Trophoblast cell (in vitro differentiated cells and primary cell): ENCODE results near the gene ATF2.

Experiments
- DNase-seq, 2 donors: peaks; one replicate each; pipeline ENCODE4 v3.0.0-alpha.2; 2016
- H2AFZ ChIP-seq: 2 replicates; pipeline ENCODE4 v1.6.1; 2013; ENCODE audit warnings: low read length, moderate library complexity, mild to moderate bottlenecking; ENCODE audit not compliant: insufficient read depth, poor library complexity
- H2AK5ac ChIP-seq: 2 replicates; pipeline ENCODE4 v1.6.1; 2013; ENCODE audit warnings: mild to moderate bottlenecking, low read length
- H2BK120ac ChIP-seq: 2 replicates; pipeline ENCODE4 v1.6.1; 2013; ENCODE audit warnings: low read length, mild to moderate bottlenecking, moderate library complexity; ENCODE audit not compliant: insufficient read depth, poor library complexity
- H2BK12ac ChIP-seq: 2 replicates; pipeline ENCODE4 v1.6.1; 2013; ENCODE audit warnings: mild to moderate bottlenecking, low read length, moderate library complexity
- H2BK5ac ChIP-seq: 2 replicates; pipeline ENCODE4 v1.6.1; 2013; ENCODE audit warnings: low read length, low read depth, moderate library complexity, mild to moderate bottlenecking; ENCODE audit not compliant: poor library complexity
- H3K14ac ChIP-seq: 2 replicates; pipeline ENCODE4 v1.6.1; 2013; ENCODE audit warnings: mild to moderate bottlenecking, low read length
- H3K18ac ChIP-seq: 2 replicates; pipeline ENCODE4 v1.6.1; 2013; ENCODE audit warnings: mild to moderate bottlenecking, low read length
- H3K23ac ChIP-seq: 2 replicates; pipeline ENCODE4 v1.6.1; 2013; ENCODE audit warnings: low read length
- H3K27ac ChIP-seq: 2 replicates; pipeline ENCODE4 v1.5.1; 2013; ENCODE audit warnings: low read depth, mild to moderate bottlenecking, inconsistent platforms, low read length, moderate library complexity
- H3K27me3 ChIP-seq: 2 replicates; pipeline ENCODE4 v1.6.1; 2013; ENCODE audit warnings: inconsistent platforms, mild to moderate bottlenecking, low read length, moderate library complexity; ENCODE audit not compliant: insufficient read depth
- H3K36me3 ChIP-seq, 2 experiments: 1 replicate in 1 of 2; 2 replicates in 1 of 2; pipeline ENCODE4 v1.6.1; 2013; ENCODE audit warnings: low read length in 2 of 2, mild to moderate bottlenecking in 2 of 2, moderate library complexity in 1 of 2; ENCODE audit not compliant: insufficient read depth in 2 of 2, control insufficient read depth in 1 of 2
- H3K4ac ChIP-seq: 2 replicates; pipeline ENCODE4 v1.6.1; 2013; ENCODE audit warnings: low read depth, mild to moderate bottlenecking, low read length, moderate library complexity
- H3K4me1 ChIP-seq, 2 experiments: 1 replicate in 1 of 2; 2 replicates in 1 of 2; pipeline ENCODE4 v1.6.1; 2013; ENCODE audit warnings: low read length in 2 of 2, mild to moderate bottlenecking in 2 of 2, moderate library complexity in 1 of 2; ENCODE audit not compliant: insufficient read depth in 2 of 2, control insufficient read depth in 1 of 2
- H3K4me2 ChIP-seq: 2 replicates; pipeline ENCODE4 v1.6.1; 2013; ENCODE audit warnings: inconsistent platforms, mild to moderate bottlenecking, low read length, moderate library complexity
- H3K4me3 ChIP-seq: 2 replicates; pipeline ENCODE4 v1.5.1; 2013; ENCODE audit warnings: mild to moderate bottlenecking, low read depth, low read length, inconsistent platforms
- H3K79me1 ChIP-seq: one replicate; pipeline ENCODE4 v1.6.1; 2013; ENCODE audit warnings: low read length
- H3K79me2 ChIP-seq: 2 replicates; pipeline ENCODE4 v1.6.1; 2013; ENCODE audit warnings: low read length, mild to moderate bottlenecking; ENCODE audit not compliant: control insufficient read depth, insufficient read depth, poor library complexity
- H3K9ac ChIP-seq: 2 replicates; pipeline ENCODE4 v1.6.1; 2013; ENCODE audit warnings: mild to moderate bottlenecking, low read length
- H3K9me3 ChIP-seq: 2 replicates; pipeline ENCODE4 v1.6.1; 2013; ENCODE audit warnings: low read depth, mild to moderate bottlenecking, control low read depth, inconsistent platforms, low read length; ENCODE audit not compliant: insufficient read depth
- H4K12ac ChIP-seq: 2 replicates; pipeline ENCODE4 v1.6.1; 2013; ENCODE audit warnings: low read depth, mild to moderate bottlenecking, low read length, moderate library complexity
- H4K8ac ChIP-seq: 2 replicates; pipeline ENCODE4 v1.6.1; 2013; ENCODE audit warnings: low read depth, mild to moderate bottlenecking, low read length, moderate library complexity
- H4K91ac ChIP-seq: one replicate; pipeline ENCODE4 v1.6.1; 2013; ENCODE audit warnings: low read depth, mild to moderate bottlenecking, low read length, moderate library complexity
- WGBS: extraction: QIAGEN DNeasy Blood & Tissue Kit; methylation state at CpG from one replicate; pipeline ENCODE4 v1.1.7; 2013; ENCODE audit warnings: missing lambda C conversion rate; ENCODE audit not compliant: insufficient read length, insufficient coverage; ENCODE audit errors: extremely low coverage; 5-methylcytosine and 5-hydroxymethylcytosine counted together

Gene ATF2

GRCh38 chr2:175027755-175028154 lies 140.2 kb downstream of the ATF2 start:
- H3K27ac ChIP-seq: no peak overlapping the region
- no peaks in the 10 kb centered on the region for H3K79me1 ChIP-seq
- H3K4me3 ChIP-seq: no peak overlapping the region
- H2BK12ac ChIP-seq: no peak overlapping the region
- H3K9me3 ChIP-seq: no peaks in the 10 kb centered on the region
- H4K8ac ChIP-seq: no peak overlapping the region
- H2AFZ ChIP-seq: no peak overlapping the region
- no peak overlapping the region for H2AK5ac ChIP-seq
- no peak overlapping the region for H3K4me2 ChIP-seq
- WGBS: no CpG with 5 or more reads among the region's 3 CpGs
- DNase-seq: no peak
- no peaks in the 10 kb centered on the region for H3K79me2 ChIP-seq
- H4K12ac ChIP-seq: no peak overlapping the region
- H3K4me1 ChIP-seq: no peaks in the 10 kb centered on the region
- H3K9ac ChIP-seq: no peak overlapping the region
- no peak overlapping the region for H4K91ac ChIP-seq
- no peak overlapping the region for H3K23ac ChIP-seq
- no peaks in the 10 kb centered on the region for H3K36me3 ChIP-seq
- H2BK120ac ChIP-seq: no peak overlapping the region
- no peaks in the 10 kb centered on the region for H3K27me3 ChIP-seq
- no peak overlapping the region for H3K18ac ChIP-seq
- no peak overlapping the region for H3K14ac ChIP-seq
- H2BK5ac ChIP-seq: no peak overlapping the region
- no peak overlapping the region for H3K4ac ChIP-seq

- Histone ChIP-seq H3K79me1 (no peaks in the 10 kb centered on the region), H2BK5ac (no peak overlapping the region), H4K91ac (no peak overlapping the region), H3K9me3 (no peaks in the 10 kb centered on the region), H3K9ac (no peak overlapping the region), H3K27me3 (no peaks in the 10 kb centered on the region), H3K4me1 (no peaks in the 10 kb centered on the region), H4K8ac (no peak overlapping the region), H4K12ac (no peak overlapping the region), H2AFZ (no peak overlapping the region), H2BK12ac (no peak overlapping the region), H3K14ac (no peak overlapping the region), H2BK120ac (no peak overlapping the region), H3K4ac (no peak overlapping the region), H3K4me2 (no peak overlapping the region), H3K36me3 (no peaks in the 10 kb centered on the region), H3K18ac (no peak overlapping the region), H3K27ac (no peak overlapping the region), H2AK5ac (no peak overlapping the region), H3K79me2 (no peaks in the 10 kb centered on the region), H3K4me3 (no peak overlapping the region), H3K23ac (no peak overlapping the region)
- WGBS: no CpG with 5 or more reads among the region's 2 CpGs
- DNase-seq: no peak
These were observed 141.6 kb downstream of the ATF2 start for GRCh38 chr2:175026385-175026784.

GRCh38 chr2:175025946-175026345 lies 142.1 kb downstream of the ATF2 start:
- Histone ChIP-seq H3K4me3 (no peak overlapping the region), H3K23ac (no peak overlapping the region), H3K27me3 (no peaks in the 10 kb centered on the region), H3K9me3 (no peaks in the 10 kb centered on the region), H4K8ac (no peak overlapping the region), H3K36me3 (no peaks in the 10 kb centered on the region), H3K4ac (no peak overlapping the region), H2AK5ac (no peak overlapping the region), H2BK120ac (no peak overlapping the region), H2AFZ (no peak overlapping the region), H3K79me1 (no peaks in the 10 kb centered on the region), H3K14ac (no peak overlapping the region), H2BK12ac (no peak overlapping the region), H3K18ac (no peak overlapping the region), H2BK5ac (no peak overlapping the region), H3K4me2 (no peak overlapping the region), H4K91ac (no peak overlapping the region), H3K4me1 (no peaks in the 10 kb centered on the region), H3K9ac (no peak overlapping the region), H4K12ac (no peak overlapping the region), H3K79me2 (no peaks in the 10 kb centered on the region), H3K27ac (no peak overlapping the region)
- no CpG with 5 or more reads among the region's 1 CpG for WGBS
- DNase-seq: no peak

- WGBS: no CpG with 5 or more reads among the region's 3 CpGs
- Histone ChIP-seq H4K91ac (no peak overlapping the region), H2BK12ac (no peak overlapping the region), H3K4me3 (no peak overlapping the region), H3K14ac (no peak overlapping the region), H3K4me1 (no peaks in the 10 kb centered on the region), H4K12ac (no peak overlapping the region), H2AFZ (no peak overlapping the region), H4K8ac (no peak overlapping the region), H3K79me2 (no peaks in the 10 kb centered on the region), H3K4me2 (no peak overlapping the region), H3K27ac (no peak overlapping the region), H3K9ac (no peak overlapping the region), H3K27me3 (no peaks in the 10 kb centered on the region), H2BK120ac (no peak overlapping the region), H3K4ac (no peak overlapping the region), H2AK5ac (no peak overlapping the region), H3K79me1 (no peaks in the 10 kb centered on the region), H3K18ac (no peak overlapping the region), H3K23ac (no peak overlapping the region), H2BK5ac (no peak overlapping the region), H3K36me3 (no peaks in the 10 kb centered on the region), H3K9me3 (no peaks in the 10 kb centered on the region)
- no peak for DNase-seq
These were observed 142.8 kb downstream of the ATF2 start for GRCh38 chr2:175025233-175025632.
